HepG2 (cell line): ENCODE results near the gene CERS6. TPM values are rescaled to one million over a fixed set of nuclear protein-coding genes. Genes with fewer than 3 reads are reported as not detected.

ENCODE experiments used
- ATAC-seq: fragments of 200-7000 bp; cut with Tn5 transposase; 3 replicates; pipeline ENCODE4 v1.9.1; 2020; ENCODE audit warnings: mild to moderate bottlenecking, moderate library complexity
- BruUV-seq: library from RNA; stranded (reverse); fragments of 400-500 nt; replicated peaks from 2 replicates; lab custom pipeline; 2021; lab: Mats Ljungman, UMichigan
- CTCF ChIA-PET: fragments of 300-600 bp; formaldehyde crosslinking; extraction: SDS; loops from one replicate; lab custom pipeline; 2021; ENCODE audit warnings: low total read pairs, inconsistent platforms, low intra/inter-chr PET ratio; lab: Yijun Ruan, JAX
- POLR2A ChIA-PET: fragments of 350-600 bp; sonication (Branson Sonifier 250); formaldehyde crosslinking; loops from one replicate; lab custom pipeline; 2020; ENCODE audit warnings: antibody characterized with exemption, inconsistent platforms; lab: Yijun Ruan, JAX
- DNase-seq: peaks from one replicate; pipeline ENCODE4 v3.0.0-alpha.2; 2015; ENCODE audit warnings: low spot score
- FAIRE-seq: peaks from 3 replicates; lab custom pipeline; 2011; peaks lifted over from hg19 to GRCh38; lab: Jason Lieb, UNC
- H2AFZ ChIP-seq: one replicate; pipeline ENCODE4 v1.6.1; 2011; ENCODE audit warnings: low read length, inconsistent platforms
- H3K27ac ChIP-seq: fragments of 300-600 bp; 3 replicates; pipeline ENCODE4 v1.8.0; 2011; ENCODE audit warnings: mixed run types, mild to moderate bottlenecking, mixed read lengths, low read length, inconsistent platforms; ENCODE audit not compliant: insufficient read depth; ENCODE audit errors: extremely low read length
- H3K27me3 ChIP-seq, 2 experiments: fragments of 200-600 bp in 1 of 2; 2 replicates in 1 of 2; 3 replicates in 1 of 2; pipeline versions ENCODE4 v1.6.0 to v1.8.0; 2011; ENCODE audit warnings: low read length in 2 of 2, mild to moderate bottlenecking in 2 of 2, moderate library complexity in 2 of 2, inconsistent platforms in 1 of 2; ENCODE audit not compliant: insufficient read depth in 2 of 2, control insufficient read depth in 1 of 2
- H3K36me3 ChIP-seq, 2 experiments: fragments of 200-600 bp in 1 of 2; replicated peaks in 1 of 2; 2 replicates in 1 of 2; 3 replicates in 1 of 2; pipeline versions ENCODE4 v1.5.1 to v1.8.0; 2011; ENCODE audit warnings: low read length in 2 of 2, inconsistent platforms in 1 of 2; ENCODE audit not compliant: insufficient read depth in 2 of 2, control insufficient read depth in 1 of 2
- H3K4me1 ChIP-seq: 2 replicates; pipeline ENCODE4 v1.5.1; 2012; ENCODE audit warnings: low read length, inconsistent platforms; ENCODE audit not compliant: insufficient read depth
- H3K4me2 ChIP-seq: 2 replicates; pipeline ENCODE4 v1.6.0; 2011; ENCODE audit warnings: low read depth, low read length, inconsistent platforms
- H3K4me3 ChIP-seq, 3 experiments: fragments of 200-600 bp in 1 of 3; sonication (generic), shearing (Covaris generic) in 1 of 3; replicated peaks in 1 of 3; 2 replicates each; pipeline ENCODE4 v1.5.1; 2011 to 2016; ENCODE audit warnings: low read length in 3 of 3, inconsistent platforms in 2 of 3, low read depth in 2 of 3, mild to moderate bottlenecking in 2 of 3, control low read depth in 1 of 3, mixed read lengths in 1 of 3; ENCODE audit not compliant: insufficient read depth in 1 of 3
- H3K79me2 ChIP-seq: one replicate; pipeline ENCODE4 v1.6.1; 2011; ENCODE audit warnings: low read length, inconsistent platforms; ENCODE audit not compliant: insufficient read depth
- H3K9ac ChIP-seq: 2 replicates; pipeline ENCODE4 v1.6.0; 2011; ENCODE audit warnings: mild to moderate bottlenecking, low read depth, low read length, inconsistent platforms; ENCODE audit not compliant: insufficient read depth
- H3K9me3 ChIP-seq: 2 replicates; pipeline ENCODE4 v1.5.1; 2012; ENCODE audit warnings: mild to moderate bottlenecking, low read length
- H4K20me1 ChIP-seq: 2 replicates; pipeline ENCODE4 v1.6.0; 2011; ENCODE audit warnings: inconsistent platforms, mild to moderate bottlenecking, low read length, moderate library complexity; ENCODE audit not compliant: insufficient read depth
- AHR ChIP-seq: IDR thresholded peaks from 2 replicates; pipeline ENCODE4 v1.6.1; 2018; ENCODE audit warnings: missing genetic modification reagents, missing compliant biosample characterization
- CBX2 ChIP-seq, 2 experiments: fragments of 200-600 bp in 1 of 2; sonication (generic); formaldehyde crosslinking in 1 of 2; IDR thresholded peaks; 2 replicates each; pipeline versions ENCODE4 v1.7.0 to v1.8.1; 2018 to 2022; ENCODE audit warnings: low read depth in 2 of 2, low read length in 1 of 2, mild to moderate bottlenecking in 1 of 2, missing genetic modification reagents in 1 of 2
- CEBPB ChIP-seq: IDR thresholded peaks from 2 replicates; pipeline ENCODE4 v1.6.1; 2011; ENCODE audit warnings: low read depth, low read length, improper control_type of control experiment, borderline replicate concordance
- ELF1 ChIP-seq: sonication (generic); formaldehyde crosslinking; IDR thresholded peaks from 2 replicates; pipeline ENCODE4 v1.4.0; 2020; ENCODE audit warnings: missing genetic modification reagents
- MEIS2 ChIP-seq: sonication (generic); formaldehyde crosslinking; IDR thresholded peaks from 2 replicates; pipeline ENCODE4 v1.9.0; 2021; ENCODE audit warnings: mild to moderate bottlenecking, missing genetic modification reagents
- TGIF2 ChIP-seq: IDR thresholded peaks from 2 replicates; pipeline ENCODE4 v1.6.1; 2016; ENCODE audit warnings: control low read depth, missing compliant biosample characterization
- ZNF746 ChIP-seq: sonication (generic); formaldehyde crosslinking; IDR thresholded peaks from 2 replicates; pipeline ENCODE4 v1.8.0; 2022; ENCODE audit warnings: mild to moderate bottlenecking, missing genetic modification reagents
- WGBS: methylation state at CpG from one replicate; pipeline ENCODE4 v1.1.6; 2017; ENCODE audit warnings: low lambda C conversion rate; 5-methylcytosine and 5-hydroxymethylcytosine counted together
- in situ Hi-C: cut with HindIII; loops from 2 replicates; pipeline ENCODE4 v1.10.0; 2017; ENCODE audit warnings: low pct_unique_long_range_greater_than_20kb; ENCODE audit not compliant: extremely low pct_ligation_motif_present
- intact Hi-C: fragments of 100-400 bp; cut with micrococcal nuclease; formaldehyde crosslinking; loops from one replicate; pipeline ENCODE4 v1.10.0; 2022; ENCODE audit not compliant: unreplicated experiment
- polyA plus RNA-seq, 8 experiments: library from polyadenylated mRNA; depleted of rRNA in 3 of 8; stranded (reverse) in 7 of 8; unstranded in 1 of 8; fragments of >200 nt; fragmentation: Illumina TruSeq in 4 of 8; extraction: Trizol in 4 of 8; gene quantifications; 2 replicates each; pipeline versions ENCODE4 v1.2.1 to v1.2.3, GENCODE V29; 2011 to 2016; ENCODE audit warnings: low read depth in 4 of 8, missing spikeins in 1 of 8, mixed read lengths in 1 of 8; ENCODE audit not compliant: insufficient read depth in 1 of 8
- total RNA-seq, 5 experiments: library from RNA; depleted of rRNA; stranded (reverse); fragments of >200 nt; fragmentation: Illumina TruSeq; extraction: Trizol; gene quantifications; 2 replicates each; pipeline ENCODE4 v1.2.3, GENCODE V29; 2016; ENCODE audit warnings: low read depth in 1 of 5
- TF ChIP-seq, protein P1 (sequence below): sonication (generic); formaldehyde crosslinking; IDR thresholded peaks from 2 replicates; pipeline ENCODE4 v1.4.0; 2020; ENCODE audit warnings: missing genetic modification reagents, borderline replicate concordance
- TF ChIP-seq, protein P2 (sequence below): sonication (generic); formaldehyde crosslinking; IDR thresholded peaks from 2 replicates; pipeline ENCODE4 v1.8.0; 2022; ENCODE audit warnings: missing genetic modification reagents, mild to moderate bottlenecking, inconsistent platforms, borderline replicate concordance
- TF ChIP-seq, protein P3 (sequence below): sonication (generic); formaldehyde crosslinking; IDR thresholded peaks from 2 replicates; pipeline ENCODE4 v1.8.0; 2022; ENCODE audit warnings: missing genetic modification reagents, mild to moderate bottlenecking, moderate library complexity, borderline replicate concordance

The CERS6 gene
- total and polyA plus RNA-seq, 2 of the 13 experiments (the other 11 are each of a cell fraction or from before 2014, with no cell fraction given) = 10.1 to 20.3 TPM

DNA sequence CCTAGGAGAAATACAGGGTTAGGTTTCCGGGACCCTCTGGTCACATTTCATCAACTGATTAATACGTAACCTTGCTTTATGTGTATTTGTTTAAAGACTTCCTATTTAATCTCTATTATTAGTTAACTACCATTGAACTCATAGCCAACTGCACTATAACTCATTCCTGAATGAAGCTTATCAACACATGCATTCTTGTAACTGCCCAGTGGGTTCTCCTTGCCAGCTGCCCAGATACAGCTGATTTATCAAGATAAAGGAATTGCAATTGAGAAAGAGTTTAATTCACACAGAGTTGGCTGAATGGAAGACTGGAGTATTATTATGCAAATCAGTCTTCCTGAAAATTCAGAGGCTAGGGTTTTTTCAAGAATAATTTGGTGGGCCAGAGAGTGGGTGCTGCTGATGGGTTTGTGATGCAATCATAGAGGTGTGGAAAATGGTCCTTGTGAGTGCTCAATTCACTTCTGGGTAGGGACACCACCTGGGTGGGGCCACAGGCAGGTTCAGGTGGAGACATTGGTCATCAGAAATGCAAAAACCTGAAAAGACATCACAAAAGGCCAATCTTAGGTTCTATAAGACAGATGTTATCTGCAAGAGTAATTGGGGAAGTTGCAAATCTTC is 325.2 kb downstream of the CERS6 start:
- CTCF ChIA-PET = no interaction called here
- no peaks in the 10 kb centered on the region for H3K79me2 ChIP-seq
- DNase-seq = no peak
- H4K20me1 ChIP-seq = no peaks in the 10 kb centered on the region
- intact Hi-C loops (no loop called here), in situ Hi-C loops (no loop called here)
- no peak overlapping the region for H3K4me2 ChIP-seq
- no peak overlapping the region for H3K27ac ChIP-seq
- 27% methylated on average over 2 of the region's 2 CpGs for WGBS
- BruUV-seq = no TSS peak
- H3K36me3 ChIP-seq = no peaks in the 10 kb centered on the region
- ATAC-seq = no peak
- H3K4me3 ChIP-seq = no peak overlapping the region
- no peak for FAIRE-seq
- no peak overlapping the region for H2AFZ ChIP-seq
- no peaks in the 10 kb centered on the region for H3K27me3 ChIP-seq
- H3K9me3 ChIP-seq = no peaks in the 10 kb centered on the region
- H3K9ac ChIP-seq = no peak overlapping the region
- peaks cover 17% of the 10 kb centered on the region for H3K4me1 ChIP-seq
- POLR2A ChIA-PET = no interaction called here
- TF ChIP-seq CBX2 (IDR thresholded peaks at IDR 0.05; ENCODE audit: low read depth, low read length) (no peak), CBX2 (CRISPR knock-in tag; IDR thresholded peaks at IDR 0.05; ENCODE audit: low read depth) (no peak), CEBPB (peak; percentile 40; the same call in 1 of the 2 replicates), ELF1 (CRISPR knock-in tag) (no peak), TGIF2 (CRISPR knock-in tag) (no peak)

DNA sequence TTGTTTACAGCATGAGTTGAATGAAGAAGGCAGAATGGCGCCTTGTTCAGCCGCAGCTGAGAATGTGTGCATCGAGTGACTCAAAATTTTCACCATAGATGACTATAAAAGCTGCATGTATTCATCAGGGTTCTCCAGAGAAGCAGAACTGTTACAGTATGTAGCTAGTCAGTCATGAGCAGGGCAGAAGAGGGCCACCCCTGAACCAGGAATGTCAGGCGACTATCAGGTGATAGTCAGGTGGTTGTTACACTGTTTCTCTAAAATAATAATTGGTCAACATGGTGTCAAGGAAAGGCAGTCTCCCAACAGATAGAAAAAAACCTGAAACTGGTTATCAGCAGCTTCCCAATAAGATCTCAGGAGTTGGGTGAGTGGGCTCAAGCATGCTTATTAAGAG is 326.2 kb downstream of the CERS6 start:
- Histone ChIP-seq H3K27ac (no peak overlapping the region), H3K79me2 (no peaks in the 10 kb centered on the region), H3K4me3 (no peak overlapping the region), H2AFZ (no peak overlapping the region), H3K36me3 (no peaks in the 10 kb centered on the region), H3K9ac (no peak overlapping the region), H4K20me1 (no peaks in the 10 kb centered on the region), H3K4me2 (no peak overlapping the region), H3K9me3 (no peaks in the 10 kb centered on the region), H3K27me3 (no peaks in the 10 kb centered on the region), H3K4me1 (peaks cover 17% of the 10 kb centered on the region)
- whole genome bisulfite sequencing = 71% methylated on average over 4 of the region's 4 CpGs
- intact Hi-C loops = no loop called here
- FAIRE-seq = no peak
- in situ Hi-C loops = no loop called here
- BruUV-seq = no TSS peak
- ATAC-seq = no peak
- ChIA-PET CTCF (no interaction called here), POLR2A (no interaction called here)
- no peak for DNase-seq
- TF ChIP-seq MEIS2 (CRISPR knock-in tag) (no peak), AHR (CRISPR knock-in tag) (no peak), ZNF746 (CRISPR knock-in tag) (no peak)
- TF ChIP-seq, protein P1, sequence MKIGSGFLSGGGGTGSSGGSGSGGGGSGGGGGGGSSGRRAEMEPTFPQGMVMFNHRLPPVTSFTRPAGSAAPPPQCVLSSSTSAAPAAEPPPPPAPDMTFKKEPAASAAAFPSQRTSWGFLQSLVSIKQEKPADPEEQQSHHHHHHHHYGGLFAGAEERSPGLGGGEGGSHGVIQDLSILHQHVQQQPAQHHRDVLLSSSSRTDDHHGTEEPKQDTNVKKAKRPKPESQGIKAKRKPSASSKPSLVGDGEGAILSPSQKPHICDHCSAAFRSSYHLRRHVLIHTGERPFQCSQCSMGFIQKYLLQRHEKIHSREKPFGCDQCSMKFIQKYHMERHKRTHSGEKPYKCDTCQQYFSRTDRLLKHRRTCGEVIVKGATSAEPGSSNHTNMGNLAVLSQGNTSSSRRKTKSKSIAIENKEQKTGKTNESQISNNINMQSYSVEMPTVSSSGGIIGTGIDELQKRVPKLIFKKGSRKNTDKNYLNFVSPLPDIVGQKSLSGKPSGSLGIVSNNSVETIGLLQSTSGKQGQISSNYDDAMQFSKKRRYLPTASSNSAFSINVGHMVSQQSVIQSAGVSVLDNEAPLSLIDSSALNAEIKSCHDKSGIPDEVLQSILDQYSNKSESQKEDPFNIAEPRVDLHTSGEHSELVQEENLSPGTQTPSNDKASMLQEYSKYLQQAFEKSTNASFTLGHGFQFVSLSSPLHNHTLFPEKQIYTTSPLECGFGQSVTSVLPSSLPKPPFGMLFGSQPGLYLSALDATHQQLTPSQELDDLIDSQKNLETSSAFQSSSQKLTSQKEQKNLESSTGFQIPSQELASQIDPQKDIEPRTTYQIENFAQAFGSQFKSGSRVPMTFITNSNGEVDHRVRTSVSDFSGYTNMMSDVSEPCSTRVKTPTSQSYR (CRISPR knock-in tag) = no peak
- TF ChIP-seq, protein P2, sequence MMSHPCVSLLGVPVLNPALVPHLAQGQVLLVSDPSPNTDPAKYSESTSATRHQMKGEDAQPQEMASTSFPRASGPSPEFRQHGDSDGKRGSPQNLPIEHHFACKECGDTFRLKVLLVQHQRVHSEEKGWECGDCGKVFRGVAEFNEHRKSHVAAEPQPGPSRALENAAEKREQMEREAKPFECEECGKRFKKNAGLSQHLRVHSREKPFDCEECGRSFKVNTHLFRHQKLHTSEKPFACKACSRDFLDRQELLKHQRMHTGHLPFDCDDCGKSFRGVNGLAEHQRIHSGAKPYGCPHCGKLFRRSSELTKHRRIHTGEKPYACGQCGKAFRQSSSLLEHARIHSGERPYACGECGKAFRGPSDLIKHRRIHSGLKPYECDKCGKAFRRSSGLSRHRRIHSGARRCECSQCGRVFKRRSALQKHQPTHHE (CRISPR knock-in tag) = no peak
- TF ChIP-seq, protein P3, sequence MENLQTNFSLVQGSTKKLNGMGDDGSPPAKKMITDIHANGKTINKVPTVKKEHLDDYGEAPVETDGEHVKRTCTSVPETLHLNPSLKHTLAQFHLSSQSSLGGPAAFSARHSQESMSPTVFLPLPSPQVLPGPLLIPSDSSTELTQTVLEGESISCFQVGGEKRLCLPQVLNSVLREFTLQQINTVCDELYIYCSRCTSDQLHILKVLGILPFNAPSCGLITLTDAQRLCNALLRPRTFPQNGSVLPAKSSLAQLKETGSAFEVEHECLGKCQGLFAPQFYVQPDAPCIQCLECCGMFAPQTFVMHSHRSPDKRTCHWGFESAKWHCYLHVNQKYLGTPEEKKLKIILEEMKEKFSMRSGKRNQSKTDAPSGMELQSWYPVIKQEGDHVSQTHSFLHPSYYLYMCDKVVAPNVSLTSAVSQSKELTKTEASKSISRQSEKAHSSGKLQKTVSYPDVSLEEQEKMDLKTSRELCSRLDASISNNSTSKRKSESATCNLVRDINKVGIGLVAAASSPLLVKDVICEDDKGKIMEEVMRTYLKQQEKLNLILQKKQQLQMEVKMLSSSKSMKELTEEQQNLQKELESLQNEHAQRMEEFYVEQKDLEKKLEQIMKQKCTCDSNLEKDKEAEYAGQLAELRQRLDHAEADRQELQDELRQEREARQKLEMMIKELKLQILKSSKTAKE = no peak
